Stimulated activated CD4-positive, alpha-beta T cell treated with anti-CD3 and anti-CD28 coated beads, Interleukin-15, amount 100 ng/mL, for 48 hours (primary cell): ENCODE data around the gene UBASH3B.
"Not testable (repeated sequence)": the region's sequence is repeated elsewhere in the genome, so short reads cannot be mapped to it uniquely, and the experiment has no call there.

Source experiments
- DNase-seq, 2 donors: peaks; one replicate each; pipeline ENCODE4 v3.0.0-alpha.2; 2020; ENCODE audit warnings: low read depth in 2 of 2

UBASH3B gene

DNA sequence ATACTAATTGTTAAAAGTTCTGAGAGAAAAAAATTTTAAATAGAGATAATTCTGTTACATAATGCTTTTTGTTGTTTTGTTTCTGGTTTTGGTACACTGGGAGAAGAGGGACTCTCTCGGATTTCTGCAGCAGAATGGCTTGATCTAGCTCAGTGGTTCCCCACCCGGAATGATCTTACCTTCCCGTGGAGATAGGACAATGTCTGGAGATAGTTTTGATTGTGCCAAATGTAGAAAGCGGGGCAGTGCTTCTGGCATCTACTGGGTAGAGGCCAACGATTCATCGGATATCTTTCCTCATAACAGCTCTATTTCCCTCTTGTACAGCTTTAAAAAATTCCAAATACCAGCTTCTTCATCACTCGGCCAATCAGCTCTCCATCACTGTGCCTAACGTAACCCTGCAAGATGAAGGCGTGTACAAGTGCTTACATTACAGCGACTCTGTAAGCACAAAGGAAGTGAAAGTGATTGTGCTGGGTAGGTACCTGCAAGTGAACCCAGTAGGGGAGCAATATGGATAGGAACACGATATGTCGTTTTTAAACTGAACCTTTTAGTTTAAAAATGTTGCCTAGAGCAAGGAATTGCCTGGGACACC is 195.9 kb downstream of the UBASH3B start:
- no peak for DNase-seq

DNA sequence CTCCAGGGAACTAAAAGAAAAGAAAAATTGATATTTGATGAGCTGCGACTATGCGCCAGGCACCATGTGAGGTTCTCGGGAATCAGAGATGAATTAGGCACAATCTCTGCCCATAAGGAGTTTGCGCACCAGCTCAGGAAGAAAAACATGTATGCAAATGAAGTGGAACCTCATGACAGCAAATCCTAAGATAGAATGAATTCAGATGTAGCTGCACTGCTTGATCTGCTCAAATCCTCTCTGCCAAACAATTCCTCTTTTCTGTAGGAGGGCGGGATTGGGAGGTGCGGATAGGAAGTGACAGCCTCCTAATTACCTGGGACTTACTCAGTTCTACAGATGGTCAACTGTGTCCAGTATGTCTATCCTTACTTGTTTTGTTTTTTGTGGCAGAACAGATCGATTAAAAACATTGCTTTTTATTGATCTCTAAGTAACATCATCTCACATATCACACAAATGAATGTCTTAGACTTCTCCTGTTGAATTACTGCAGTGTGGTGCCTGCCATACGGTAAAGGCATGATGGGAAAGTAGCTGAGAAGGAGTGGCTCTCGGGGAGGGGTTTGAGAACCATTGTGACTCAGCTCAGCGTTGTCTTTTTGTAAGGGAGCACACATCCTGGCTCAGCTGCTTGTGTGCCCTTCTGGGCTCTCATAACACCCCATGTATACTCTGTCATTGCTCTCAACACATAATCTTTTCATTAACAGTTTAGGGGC is 196.7 kb downstream of the UBASH3B start:
- DNase-seq = peak in 1 of 2 donors; percentile 38

DNA sequence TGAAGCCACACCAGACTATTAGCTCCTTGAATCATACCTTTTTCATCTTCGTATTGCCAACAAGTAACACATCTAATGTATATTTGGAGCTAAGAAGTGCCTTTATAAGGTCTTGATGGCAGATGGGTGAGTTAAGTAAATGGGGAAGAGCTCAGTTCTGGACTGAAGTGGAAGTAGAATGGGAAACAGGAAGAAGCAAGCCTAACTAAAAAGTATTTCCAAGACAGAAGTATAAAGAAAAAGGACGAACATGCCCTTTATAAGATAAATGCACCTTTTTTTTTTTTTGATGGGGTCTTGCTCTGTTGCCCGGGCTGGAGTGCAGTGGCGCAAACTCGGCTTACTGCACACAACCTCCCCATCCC is 197.3 kb downstream of the UBASH3B start:
- DNase-seq = no peak

DNA sequence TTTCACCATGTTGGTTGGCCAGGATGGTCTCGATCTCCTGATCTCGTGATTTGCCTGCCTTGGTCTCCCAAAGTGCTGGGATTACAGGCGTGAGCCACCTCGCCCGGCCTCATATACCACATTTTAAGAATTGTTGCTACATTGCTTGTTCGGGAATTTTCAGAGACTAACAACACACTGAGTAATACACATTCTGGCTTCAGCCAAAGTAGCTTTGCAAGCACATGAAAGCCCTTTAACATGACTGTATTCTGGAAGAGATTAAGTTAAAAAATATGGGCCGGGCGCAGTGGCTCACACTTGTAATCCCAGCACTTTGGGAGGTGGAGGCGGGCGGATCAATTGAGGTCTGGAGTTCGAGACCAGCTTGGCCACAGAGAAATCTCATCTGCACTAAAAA is 197.7 kb downstream of the UBASH3B start:
- no peak for DNase-seq

DNA sequence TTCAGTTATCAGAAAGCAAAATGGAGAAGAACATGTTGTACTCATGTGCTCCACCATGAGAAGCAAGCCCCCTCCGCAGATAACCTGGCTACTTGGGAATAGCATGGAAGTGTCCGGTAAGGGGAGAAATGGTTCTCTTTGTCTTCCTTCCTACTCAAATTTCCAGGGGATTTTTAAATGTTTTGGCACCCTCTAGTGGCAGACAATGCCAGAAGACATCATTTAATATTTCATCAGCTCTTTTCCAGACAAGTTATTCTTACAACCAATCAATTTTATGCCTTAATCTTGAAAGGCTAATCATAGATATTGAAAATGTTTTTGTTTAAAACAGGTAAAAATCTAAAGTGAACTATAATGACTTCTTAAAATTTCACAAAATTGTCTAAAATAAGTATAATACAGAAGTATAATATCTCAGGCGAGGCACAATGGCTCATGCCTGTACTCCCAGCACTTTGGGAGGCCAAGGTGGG is 198.5 kb downstream of the UBASH3B start:
- peak in 1 of 2 donors; percentile 20 for DNase-seq

DNA sequence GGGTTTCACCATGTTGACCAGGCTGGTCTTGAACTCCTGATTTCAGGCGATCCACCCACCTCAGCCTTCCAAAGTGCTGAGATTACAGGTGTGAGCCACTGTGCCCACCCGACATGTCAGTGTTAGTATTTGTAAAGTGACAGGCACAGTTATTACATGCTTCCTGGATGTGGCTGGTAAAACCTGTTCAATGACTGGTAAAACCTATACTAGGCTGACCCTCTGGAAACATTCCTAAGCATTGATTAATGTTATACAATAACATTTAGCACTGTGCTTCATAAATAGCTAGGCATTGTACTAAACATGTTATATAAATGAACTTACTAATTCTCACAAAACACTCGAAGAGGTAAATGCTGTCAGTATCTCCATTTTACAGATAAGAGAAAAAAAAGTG is 206.1 kb downstream of the UBASH3B start:
- no peak for DNase-seq

DNA sequence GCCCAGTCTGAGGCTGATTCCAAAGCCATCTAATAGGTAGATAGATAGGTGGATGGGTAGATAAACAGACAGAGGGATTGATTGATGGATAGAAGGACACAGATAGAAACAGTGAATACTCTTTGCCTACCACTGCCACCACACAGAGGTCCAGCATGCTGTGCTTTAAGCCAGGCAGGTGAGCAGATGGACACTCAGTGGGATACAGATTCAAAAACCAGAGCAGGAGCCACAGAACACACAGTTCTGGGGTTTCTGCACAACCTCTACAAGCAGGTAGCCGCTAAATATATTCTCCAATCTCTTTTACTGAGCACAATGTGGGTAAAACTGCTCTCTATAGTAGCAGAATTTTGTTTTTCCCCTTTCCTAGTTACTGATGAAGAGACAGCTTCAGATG is 206.6 kb downstream of the UBASH3B start:
- DNase-seq = no peak

DNA sequence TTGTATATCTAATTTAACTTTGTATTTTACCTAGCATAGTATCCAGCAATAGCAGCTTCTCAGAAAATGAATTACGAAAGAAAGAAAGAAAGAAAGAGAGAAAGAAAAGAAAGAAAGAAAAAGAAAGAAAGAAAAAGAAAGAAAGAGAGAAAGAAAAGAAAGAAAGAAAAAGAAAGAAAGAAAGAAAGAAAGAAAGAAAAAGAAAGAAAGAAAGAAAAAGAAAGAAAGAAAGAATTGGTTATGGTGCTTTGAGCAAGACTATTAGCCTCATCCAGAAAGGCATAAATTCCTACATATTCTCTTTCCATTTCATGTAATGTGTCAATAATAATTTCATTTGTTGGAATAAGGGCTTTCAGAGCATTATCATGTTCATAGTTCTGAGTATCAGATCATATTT is 207.6 kb downstream of the UBASH3B start:
- DNase-seq = not testable (repeated sequence)

DNA sequence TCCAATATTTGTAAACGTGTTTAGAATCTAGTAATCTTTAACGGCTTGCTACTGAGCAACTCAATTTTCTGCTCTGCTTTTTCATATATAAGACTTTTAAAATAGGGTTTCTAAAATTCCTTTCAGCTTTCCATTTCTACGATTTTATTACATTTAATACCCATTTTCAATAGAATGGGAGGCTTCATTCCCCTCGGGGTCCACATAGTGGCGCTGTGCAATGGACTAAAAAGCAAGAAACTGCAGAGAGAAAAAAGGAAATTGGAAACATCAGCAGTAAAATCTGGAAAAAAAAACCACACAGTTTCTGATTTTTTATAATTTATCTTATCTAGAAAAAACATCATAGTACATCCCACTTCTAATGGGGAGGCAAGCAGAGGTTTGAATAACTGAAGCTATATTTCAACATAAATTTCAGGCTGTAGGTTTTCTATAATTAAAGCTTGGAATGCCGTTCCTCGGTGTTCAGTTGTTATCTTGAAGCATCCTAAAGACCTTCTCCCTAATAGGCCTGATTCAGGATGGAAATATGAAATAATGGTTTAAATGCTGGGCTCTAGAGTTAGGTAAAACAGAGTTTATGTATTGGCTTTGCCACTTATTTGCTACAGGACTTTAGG is 208.3 kb downstream of the UBASH3B start:
- DNase-seq = peak in 1 of 2 donors; percentile 25
